HL-60/S4 treated with phorbol 12-myristate 13-acetate at 8.2 ng/mL for 4 days and 3 days (cell line): ENCODE measurements around the gene STK10.

Source experiments
- in situ Hi-C: fragments of 300-500 bp; cut with MboI; formaldehyde crosslinking; loops from 2 replicates; pipeline ENCODE4 v1.15.0; 2022; ENCODE audit warnings: low sequenced_read_pairs

Gene STK10

DNA sequence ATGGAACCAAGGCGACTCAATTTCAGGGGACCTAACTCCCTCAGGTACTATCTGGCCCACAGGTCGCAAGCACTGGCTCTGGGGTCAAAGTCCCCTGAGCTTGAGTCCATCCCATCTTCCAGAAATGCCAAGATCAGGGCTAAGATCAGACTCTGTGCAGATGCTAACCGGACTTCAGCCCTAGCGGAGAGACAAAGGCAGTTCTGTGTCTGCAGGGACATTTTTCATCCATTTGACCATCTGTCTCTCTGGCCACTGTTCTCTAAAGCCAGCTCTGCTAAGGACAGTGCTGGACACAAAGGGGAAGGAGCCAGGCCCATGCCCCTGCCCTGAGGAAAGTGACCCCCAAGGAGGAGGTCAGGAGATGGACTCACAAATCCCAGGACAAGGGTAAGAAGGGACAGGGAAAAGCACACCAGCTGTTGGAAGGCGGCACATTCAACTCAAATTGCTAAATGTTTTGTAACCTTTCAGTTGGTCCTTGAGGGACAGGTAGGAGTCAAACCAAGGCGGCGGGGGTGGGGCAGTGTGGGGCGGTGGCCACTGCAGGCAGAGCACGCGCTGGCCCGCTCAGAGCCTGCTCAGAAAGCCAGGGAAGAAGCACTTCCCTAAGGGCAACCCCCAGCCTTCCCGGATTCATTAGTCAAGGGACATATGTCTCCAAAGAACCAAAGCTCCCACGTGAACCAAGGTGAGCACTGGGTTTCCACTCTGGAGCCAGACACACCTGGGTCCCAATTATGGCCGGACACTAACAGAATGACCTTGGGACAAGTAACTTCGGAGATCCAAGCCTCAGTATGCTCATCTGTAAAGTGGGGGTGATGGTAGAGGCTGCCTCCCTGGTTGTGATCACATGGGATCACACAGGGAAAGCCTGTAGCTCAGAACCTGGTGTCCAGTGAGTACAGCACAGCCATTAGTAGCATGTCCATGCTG lies 42.8 kb downstream of the STK10 start:
- in situ Hi-C loops: no loop called here

DNA sequence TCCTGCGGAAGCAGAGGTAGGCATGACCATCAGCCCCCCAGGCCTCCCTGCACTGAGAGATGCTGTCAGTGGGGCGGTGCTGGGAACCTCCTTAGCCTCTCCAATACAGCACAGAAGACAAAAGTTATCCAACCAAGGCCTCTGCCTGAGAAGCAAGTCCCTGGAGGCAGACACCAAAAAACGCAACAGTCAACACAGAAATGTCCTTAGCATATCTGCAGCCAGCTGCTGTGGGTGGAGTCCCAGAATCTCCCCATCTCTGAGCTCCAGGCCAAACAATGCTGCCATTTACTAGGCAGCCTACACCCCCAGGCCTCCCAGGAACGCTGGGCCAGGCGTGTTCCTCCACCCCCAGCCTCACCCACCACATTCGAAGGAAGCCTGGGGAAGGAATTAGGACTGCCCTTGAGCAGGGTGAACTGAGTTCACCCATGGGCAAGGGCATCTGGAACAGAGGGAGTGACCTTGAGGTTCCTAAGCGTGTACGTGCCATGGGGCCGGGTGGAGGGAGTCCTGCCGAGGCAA lies 43.7 kb downstream of the STK10 start:
- in situ Hi-C loops: no loop called here

DNA sequence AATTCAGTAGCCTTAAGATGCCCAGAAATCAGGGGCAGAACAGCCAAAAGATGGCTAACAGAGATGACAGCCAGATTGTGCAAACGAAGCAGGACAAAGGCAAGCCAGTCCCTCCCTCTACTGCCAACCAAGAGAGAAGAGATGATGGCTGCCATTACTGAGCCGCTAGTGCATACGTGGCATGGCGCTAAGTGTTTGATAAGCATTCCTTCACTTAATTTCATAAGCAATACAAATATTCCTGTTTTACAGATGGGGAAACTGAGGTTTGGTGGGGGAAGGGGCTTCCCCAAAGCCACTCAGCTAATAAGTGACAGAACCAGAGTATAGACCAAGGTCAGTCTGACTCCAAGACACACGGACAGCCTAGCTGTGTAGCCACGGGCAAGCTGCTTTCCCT lies 44.1 kb downstream of the STK10 start:
- in situ Hi-C loops: no loop called here

DNA sequence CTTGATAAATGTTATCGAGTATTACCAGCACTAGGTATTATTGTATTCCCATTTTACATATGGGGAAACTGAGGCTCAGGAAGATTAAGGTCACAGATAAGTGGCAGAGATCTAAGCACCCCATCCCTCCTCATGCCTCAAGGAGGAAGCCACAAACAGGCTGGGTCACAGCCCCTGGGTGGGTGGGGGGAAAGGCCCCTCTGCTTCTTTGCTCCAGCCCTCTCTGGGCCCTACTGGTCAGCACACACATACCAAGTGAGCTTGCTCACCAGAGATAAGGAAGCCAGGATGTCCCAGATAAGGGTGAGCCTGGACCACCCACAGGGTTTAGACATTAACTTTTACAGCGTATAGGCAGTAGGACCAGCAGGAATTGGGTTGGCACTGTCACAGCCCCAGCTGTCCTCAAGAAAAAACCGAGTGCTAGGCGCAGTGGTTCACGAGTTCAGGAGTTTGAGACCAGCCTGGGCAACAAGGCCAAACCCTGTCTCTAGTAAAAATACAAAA lies 45.3 kb downstream of the STK10 start:
- in situ Hi-C loops: no loop called here

DNA sequence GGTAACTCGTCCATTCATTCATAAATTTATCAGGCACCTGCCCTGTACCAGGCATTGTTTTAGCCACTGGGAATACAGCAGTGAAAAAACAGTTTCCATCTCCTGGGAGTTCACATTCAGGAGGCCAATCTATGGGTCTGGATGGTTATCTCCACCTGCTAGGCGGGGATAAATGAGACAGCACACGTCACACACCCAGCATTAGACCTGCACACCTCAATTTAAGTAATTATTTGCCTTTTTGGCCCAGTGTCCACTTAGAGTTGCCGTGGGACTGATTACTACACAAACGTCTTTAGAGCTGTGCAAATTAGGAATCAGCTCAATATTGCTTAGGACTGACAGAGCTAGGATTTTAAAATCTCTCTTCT lies 46.1 kb downstream of the STK10 start:
- in situ Hi-C loops: no loop called here

DNA sequence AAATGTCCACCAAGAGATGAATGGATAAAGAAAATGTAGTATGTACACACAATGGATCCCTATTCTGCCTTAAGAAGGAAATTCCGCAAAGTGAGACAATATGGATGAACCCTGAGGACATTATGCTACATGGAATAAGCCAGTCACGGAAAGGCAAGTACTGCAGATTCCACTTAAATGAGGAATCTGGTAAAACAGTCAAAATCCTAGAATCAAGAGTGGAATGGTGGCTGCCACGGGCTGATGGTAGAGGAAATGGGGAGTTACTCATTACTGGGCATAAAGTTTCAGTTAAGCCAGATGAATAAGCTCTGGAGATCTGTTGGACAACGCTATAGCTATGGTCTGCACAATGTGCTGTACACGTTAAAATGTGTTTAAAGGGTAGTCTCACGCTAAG lies 47.2 kb downstream of the STK10 start:
- in situ Hi-C loops: no loop called here

DNA sequence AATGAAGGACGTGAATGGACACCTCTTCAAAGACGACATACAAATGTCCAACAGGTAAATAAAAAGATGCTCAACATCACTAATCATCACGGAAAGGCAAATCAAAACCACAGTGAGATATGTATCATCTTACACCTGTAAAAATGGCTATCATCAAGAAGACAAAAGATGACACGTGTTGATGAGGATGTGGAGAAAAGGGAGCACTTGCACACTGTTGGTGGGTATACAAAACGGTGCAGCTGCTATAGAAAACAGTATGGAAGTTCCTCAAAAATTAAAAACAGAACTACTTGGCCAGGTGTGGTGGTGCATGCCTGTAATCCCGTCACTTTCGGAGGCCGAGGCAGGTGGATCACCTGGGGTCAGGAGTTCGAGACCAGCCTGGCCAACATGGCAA lies 47.9 kb downstream of the STK10 start:
- in situ Hi-C loops: no loop called here

DNA sequence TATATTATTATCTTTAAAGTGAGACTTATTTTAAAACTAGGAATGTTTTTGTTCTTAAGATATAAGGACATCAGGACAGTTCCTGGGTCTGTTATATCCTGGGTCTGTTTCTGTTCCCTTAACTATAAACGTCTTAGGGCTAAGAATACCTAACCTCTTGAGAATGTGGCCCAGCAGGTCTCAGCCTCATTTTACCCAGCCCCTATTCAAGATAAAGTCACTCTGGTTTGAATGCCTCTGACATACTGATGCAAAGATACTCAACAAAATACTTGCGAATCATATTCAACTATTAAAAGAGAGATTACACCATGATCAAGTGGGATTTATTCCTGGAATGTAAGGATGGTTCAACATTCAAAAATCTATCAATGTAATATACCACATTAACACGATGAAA lies 51.0 kb downstream of the STK10 start:
- in situ Hi-C loops: no loop called here

DNA sequence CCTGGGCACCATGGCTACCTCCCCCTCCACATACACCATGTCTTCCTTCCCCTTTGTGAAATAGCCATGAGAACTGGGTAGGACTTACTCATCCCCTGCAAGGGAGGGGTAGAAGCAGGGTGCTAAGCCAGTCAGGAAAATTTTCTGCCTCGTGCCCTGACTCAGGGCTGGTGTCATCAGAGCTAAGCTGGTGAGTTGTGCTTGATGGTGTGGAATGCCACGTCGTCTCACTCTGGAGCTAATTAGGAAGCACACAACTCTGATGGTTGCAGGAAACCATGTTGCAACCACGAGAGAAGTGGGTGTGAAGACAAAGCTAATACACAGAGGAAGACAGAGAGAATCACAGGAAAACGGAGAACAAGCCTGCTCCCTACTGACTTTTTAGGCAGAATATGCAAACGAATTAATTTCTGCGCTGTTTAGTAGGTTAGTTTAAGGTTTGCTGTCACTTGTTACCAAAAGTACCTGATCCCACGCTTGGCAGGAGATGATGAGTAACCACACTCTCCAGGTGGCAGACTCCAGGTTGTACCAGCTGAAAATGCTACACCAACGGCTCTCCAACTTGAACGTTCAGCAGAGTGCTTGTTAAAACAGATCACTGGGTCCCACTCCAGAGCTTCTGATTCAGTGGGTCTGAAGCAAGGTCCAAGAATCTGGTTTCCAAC lies 54.5 kb downstream of the STK10 start:
- in situ Hi-C loops: no loop called here

DNA sequence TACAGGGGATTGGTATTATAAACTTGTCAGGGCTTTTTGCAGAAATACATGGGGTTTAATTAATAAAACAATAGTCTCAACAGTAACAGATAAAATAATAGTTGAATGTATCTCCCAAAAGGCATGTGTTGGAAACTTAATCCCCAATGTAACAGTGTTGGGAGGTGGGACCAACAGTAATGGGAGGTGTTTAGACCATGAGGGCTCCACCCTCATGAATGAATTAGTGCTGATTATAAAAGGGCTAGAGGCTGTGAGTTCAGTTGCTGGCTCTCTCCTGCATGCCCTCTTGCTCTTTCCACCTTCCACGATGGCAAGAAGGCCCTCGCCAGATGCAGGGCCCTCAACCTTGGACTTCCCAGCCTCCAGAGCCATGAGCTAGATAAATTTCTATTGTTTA lies 56.3 kb downstream of the STK10 start:
- in situ Hi-C loops: no loop called here

DNA sequence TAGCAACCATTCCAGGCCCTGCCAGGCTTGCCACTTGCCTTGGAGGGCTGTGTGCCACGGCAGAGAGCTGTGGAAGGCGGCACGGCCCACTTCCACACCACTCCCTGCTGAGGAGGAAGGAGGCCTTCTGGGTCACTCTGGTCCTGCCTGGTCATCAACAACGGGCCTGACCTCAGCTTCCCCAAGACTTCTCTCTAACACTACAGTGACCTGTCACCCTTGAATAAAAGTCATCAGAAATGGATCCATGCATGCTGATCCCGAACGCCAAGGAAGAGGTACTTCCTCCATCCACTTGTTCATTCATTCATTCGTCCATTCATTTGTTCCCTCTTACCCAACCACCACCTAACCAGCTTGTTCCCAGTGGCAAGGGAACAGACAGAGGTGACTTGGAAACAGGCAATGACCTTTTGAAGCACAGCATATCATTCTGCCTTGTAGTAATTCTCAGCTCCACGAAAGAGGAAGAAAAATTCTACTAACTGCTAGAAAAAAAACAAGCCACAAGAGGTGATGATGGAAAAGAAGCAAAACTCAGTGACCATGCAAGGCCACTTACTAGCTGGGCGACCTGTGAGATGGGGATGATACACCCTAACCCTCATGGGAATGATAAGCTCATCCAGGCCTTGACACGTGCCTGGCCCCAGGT lies 58.6 kb downstream of the STK10 start:
- in situ Hi-C loops: no loop called here

DNA sequence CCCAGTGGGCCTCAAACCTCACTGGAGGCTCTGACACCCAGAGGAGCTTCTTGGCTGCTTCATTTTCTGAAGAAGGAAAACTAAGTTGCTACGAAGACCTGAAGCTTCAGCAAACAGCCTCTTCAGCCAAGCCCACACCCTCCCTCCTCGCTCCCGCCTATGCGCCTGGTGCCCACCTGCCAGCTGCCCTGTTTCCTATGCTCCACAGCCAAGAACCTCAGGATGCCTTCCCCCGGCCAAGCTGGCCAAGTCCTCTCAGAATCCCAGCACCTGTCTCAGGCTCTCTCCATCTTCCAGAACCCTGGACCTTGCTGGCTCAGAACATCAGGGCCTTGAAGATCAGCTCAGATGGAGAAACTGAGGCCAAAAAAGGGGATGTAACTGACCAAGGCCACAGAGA lies 60.4 kb downstream of the STK10 start:
- in situ Hi-C loops: no loop called here

DNA sequence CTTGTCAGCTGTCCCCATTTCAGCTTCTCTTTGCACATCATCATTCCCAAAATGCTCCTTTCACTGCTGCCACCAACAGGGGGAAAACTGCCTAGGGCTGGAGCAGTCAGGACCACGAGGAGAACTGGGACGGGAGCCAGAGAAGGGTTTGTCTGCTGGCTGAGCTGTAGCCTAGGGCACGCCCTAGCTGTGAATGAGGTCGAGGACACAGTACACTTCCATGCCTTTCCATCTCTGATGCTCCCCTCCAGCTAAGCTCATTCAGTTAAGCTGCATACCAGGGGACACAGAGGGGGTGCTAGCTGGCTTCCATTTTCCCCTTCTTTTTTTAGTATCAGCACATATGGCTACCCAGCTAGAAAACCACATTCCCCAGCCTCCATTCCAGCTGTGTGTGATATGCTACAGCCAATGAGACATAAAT lies 64.7 kb downstream of the STK10 start:
- in situ Hi-C loops: no loop called here

DNA sequence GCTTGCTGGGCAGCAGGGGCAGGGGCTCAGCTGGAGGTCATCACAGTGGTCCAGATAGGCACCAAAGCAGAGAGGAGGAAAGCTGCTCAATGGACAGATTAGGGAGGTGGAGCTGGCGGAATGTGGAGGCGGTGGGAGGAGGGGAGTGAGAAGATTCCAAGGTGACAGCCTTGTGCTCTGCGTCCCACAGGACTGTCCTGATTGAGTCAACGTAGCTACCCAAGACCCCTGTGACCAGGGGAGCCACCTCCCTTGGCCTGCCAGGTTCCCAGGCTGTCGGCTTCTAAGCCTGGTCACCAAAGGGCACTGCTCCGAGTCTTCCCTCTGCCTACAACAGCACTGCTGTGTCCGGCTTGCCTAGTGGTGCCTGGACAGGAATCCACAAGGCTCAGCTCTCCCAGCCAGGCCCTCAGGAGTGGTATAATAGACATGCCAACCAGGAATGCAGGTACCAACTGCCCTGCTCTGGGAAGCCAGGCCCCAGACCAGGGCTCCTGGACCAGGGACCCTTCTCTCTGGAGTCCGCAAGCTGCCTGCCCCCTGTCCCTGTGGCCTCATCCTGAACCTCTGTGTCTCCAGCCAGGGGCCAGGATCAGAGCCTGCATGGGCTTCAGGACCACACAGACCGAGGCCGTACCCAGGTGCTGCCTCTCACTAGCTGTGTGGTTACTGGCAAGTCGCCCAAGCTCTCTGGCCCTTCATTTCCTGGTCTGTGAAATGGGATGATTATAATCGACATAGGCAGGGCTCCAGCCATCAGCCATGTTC lies 67.9 kb downstream of the STK10 start:
- in situ Hi-C loops: loop anchor here (10.0 kb wide), 1 partner anchor 55 kb away; no protein-coding TSS in a partner anchor

DNA sequence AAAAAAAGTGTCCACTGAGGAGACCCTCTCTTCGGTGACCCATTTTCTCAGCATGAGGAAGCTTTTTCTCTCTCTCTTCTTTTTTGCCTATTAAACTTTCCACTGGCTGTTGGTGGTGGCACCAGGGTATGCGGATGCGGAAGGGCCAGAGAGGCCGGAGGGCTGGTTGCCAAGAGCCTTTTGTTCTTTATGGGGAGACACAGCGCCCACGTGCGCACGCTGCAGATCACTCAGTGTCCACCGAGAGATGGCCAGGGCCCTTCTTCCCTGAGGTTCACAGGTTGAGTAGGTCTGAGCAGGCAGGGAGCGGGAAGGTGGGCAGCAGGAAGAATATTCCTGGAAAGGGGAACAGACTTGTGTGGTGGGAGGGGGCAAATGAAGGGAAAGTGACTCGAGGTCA lies 69.1 kb downstream of the STK10 start:
- in situ Hi-C loops: loop anchor here (10.0 kb wide), 1 partner anchor 56 kb away; no protein-coding TSS in a partner anchor

DNA sequence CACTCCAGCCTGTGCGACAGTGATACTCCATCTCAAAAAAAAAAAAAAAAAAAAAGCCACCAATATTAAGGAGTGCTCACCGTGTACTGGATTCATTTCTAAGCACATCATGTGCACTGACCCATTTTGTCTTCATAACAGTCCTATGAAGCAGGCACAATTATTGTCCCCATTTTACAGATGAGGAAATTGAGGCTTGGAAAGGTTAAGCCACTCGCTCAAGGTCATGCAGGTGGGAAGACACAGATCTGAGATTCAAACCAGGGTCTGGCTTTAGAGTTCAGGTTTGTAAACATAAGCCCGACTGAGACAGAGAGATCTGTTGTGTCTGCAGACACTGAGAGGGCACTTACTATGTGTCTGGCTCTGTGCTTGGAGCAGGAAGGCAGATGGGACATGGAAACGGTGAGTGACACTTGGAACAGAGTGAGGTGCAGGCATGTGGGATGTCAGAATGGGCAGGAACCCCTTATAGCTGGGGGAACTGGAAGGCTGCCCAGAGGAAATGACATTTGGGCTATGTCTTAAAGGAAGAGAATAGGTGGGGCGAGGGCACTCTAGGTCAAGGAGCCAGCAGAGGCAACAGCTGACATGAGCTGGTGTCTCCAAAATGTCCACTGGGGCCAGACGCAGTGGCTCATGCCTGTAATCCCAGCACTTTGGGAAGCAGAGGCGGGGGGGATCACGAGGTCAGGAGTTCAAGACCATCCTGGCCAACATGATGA lies 69.9 kb downstream of the STK10 start:
- in situ Hi-C loops: loop anchor here (10.0 kb wide), 1 partner anchor 57 kb away; no protein-coding TSS in a partner anchor

DNA sequence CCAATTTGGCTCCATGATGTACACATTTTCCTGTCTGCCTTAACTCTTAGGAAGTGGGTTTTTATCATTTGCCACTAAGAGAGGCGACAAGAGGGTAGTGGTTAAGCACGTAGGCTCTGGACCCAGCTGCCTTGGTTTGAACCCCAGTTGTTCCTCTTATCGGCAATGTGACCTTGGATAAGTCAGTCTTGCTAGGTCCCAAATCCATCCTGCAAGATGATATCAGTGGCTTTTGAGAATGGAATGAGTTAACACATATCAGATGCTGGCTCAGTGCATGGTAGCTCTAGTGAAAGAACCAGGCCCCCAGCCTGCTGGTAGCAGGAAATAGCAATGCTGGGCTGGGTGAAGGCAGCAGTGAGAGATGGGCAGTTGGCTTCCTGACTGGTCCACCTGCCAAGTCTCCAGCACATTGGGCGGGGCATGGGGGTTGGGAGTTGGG lies 72.5 kb downstream of the STK10 start:
- in situ Hi-C loops: loop anchor here (10.0 kb wide), 1 partner anchor 59 kb away; no protein-coding TSS in a partner anchor

DNA sequence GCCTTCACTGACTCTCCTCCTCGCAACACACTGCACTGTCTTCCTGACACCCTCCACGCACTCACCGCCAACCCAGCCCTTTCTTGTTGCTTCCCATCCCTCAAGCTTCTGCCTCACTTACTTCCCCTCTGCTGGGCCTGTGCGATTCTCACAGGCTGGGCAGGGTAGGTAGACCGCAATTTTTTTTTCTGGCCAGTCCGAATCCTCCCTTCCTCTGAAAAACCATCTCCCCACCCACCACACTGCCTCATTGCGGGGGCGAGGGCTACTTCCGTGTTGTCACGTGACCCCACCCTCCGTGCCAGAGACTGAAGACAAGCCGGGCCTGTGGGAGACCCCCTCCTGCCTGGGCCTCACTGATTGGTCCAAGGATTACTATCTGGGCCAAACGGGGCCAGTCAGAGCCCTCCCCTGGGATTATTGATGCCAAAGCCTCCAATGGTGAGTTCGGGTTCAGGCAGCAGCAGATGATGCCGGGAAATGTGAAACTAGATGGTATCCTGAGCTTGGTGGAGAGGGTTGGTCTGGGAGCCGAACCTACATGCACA lies 73.1 kb downstream of the STK10 start:
- in situ Hi-C loops: loop anchor here (10.0 kb wide), 1 partner anchor 60 kb away; no protein-coding TSS in a partner anchor

DNA sequence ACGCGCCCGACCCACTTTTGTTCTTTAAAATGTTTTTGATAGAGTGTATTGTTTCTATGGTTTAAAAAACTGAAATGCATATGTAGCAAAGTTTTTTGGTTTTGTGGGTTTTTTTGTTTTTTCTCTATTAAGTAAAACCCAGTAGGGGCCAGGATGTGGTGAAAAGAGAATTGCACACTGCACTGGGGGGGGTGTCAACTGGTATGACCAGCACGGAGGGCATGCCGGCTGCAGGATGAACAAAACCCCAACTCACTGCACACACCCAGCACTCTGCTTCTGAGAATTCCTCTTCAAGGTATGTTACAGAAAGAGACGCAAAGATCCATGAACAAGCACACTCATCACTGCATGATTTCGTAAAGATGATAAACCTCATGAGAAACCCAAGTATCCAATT lies 75.0 kb downstream of the STK10 start:
- in situ Hi-C loops: loop anchor here (10.0 kb wide), 1 partner anchor 62 kb away; no protein-coding TSS in a partner anchor
